NOMO-1 treated with DMSO at 0.1 percent for 48 hours (cell line): ENCODE measurements around the gene RAB1A.
A peak's percentile ranks its signal among the peaks of the same experiment; 100 is the strongest.
"Not testable (repeated sequence)": the region's sequence is repeated elsewhere in the genome, so short reads cannot be mapped to it uniquely, and the experiment has no call there.

Source experiments
- DNase-seq: peaks from one replicate; lab custom pipeline; 2025; ENCODE audit not compliant: unreplicated experiment; lab: John Stamatoyannopoulos, UW

RAB1A gene

DNA sequence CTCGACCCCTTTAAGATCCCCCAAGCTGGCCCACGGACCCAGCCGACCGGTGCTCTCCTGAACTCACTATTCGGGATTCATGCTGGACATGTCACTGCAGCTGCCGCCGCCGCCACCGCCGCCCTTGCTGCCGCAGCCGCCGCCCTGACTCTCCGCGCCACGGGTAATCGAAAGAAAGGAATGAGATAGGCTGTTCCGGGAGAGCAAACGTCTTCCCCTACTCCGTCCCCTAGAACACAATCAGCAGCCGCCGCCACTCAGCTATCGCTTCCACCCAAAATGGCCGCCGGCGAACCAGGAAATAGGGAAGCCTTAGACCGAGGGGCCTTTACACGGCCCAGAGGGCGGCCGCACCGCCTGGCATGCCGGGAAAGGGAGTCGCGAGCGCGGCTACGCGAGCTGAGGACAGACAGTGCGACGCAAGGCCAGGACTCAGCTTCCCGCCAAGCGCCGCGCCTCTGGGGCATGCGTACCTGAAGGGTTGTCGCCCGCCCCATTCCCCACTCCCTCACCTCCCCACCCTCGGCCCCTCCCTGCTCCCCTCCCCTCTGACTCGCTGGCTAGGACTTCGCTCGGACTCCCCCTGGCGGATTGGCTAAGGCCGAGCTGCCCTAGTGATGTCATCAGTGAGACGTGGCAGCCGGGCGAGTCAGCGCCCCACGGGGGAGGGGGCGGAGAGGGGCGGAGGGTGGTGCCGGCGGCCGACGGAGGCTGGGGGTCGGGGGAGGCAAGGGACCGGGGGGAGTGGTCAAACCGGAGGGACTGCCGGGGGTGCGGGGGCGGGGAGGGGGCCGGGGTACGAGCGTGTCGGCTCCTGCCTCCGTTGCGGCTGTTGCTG is at the start of gene RAB1A:
Gene RAB1A (minus strand): TSS at position 281 of the 838 bp plus-strand sequence. CDS start 191 bp downstream, at position 90.
- peak; percentile 99 for DNase-seq

GRCh38 chr2:65177751-65178442 is 48.0 kb upstream of the RAB1A start:
- DNase-seq, result no peak

GRCh38 chr2:65175894-65176530 is 46.1 kb upstream of the RAB1A start:
- no peak for DNase-seq

- not testable (repeated sequence) for DNase-seq
Measured at GRCh38 chr2:65174031-65174430, 44.1 kb upstream of the RAB1A start.

DNA sequence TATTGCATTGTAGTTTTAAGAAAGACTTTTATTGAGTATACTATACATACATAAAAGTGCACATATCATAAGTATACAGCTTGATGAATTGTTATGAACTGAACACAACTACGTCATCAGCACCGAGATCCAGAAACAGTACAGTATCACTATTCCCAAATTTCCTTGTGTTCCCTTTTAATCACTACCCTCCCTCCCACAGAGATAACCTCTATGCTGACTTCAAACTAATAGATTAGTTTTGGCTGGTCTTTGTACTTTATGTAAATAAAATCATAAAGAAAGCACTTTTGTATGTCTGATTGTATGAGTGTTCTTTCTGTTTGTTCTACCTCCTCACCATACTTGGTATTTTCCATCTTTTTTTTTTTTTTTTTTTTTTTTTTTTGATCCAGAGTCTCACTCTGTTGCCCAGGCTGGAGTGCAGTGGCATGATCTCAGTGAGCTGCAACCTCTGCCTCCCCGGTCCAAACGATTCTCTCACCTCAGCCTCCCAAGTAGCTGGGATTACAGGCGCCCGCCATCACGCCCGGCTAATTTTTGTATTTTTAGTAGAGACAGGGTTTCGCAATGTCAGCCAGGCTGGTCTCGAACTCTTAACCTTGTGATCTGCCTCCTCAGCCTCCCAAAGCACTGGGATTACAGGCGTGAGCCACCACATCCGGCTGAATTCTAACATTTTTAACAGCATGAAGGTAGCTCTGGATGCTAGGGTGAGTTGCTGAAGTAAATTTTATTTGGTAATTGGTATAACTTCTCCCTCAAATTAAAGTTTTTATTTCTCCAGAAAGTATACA is 43.3 kb upstream of the RAB1A start:
- no peak for DNase-seq

GRCh38 chr2:65170611-65171477 is 40.9 kb upstream of the RAB1A start:
- DNase-seq, result not testable (repeated sequence)

- DNase-seq, result no peak
Measured at GRCh38 chr2:65169760-65170136, 39.8 kb upstream of the RAB1A start.

DNA sequence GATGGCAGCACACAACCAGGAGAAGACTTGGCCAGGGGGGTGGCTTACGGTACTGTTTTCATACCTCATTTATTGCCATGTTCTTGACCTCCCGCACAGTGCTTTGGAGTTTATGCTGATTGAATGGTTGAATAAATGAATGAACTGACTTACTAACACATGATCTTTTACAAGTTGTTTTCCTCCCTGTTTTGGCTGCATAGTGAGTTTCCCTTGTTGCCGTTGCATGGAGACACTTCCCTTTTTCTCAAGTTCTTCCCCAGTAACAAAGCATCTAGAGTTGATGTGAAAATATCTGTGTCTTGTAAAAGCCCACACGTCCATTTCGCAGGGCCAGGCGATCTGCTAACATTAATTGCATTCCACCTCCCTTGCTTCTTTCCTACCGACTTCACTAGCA is 35.7 kb upstream of the RAB1A start:
- peak; percentile 89 for DNase-seq

DNA sequence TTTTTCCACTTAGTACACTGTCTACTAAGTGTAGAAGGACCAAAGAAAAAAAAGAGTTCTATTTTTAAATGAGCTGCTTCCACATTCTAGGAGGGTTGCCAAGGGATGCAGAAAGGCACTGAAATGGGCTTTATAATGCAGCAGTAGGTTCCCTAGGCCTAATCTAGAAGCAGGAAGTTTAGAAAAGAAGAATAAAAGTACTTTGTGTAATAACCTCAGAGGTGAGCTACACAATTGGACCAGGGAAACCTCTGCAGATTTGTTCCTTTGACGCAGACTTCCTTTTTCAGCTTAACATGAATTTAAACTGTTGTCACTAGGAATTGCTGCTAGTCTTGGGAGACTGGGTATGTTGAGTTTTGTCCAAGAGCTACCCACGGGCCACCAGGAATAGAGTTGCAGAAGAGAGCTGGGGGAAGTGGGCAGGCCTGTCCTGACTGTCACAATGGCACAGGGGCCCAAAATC is 34.6 kb upstream of the RAB1A start:
- peak; percentile 44 for DNase-seq

- no peak for DNase-seq
Measured at GRCh38 chr2:65161551-65162100, 31.7 kb upstream of the RAB1A start.

GRCh38 chr2:65159906-65160305 is 30.0 kb upstream of the RAB1A start:
- peak; percentile 33 for DNase-seq

- no peak for DNase-seq
Measured at GRCh38 chr2:65159261-65159660, 29.4 kb upstream of the RAB1A start.

DNA sequence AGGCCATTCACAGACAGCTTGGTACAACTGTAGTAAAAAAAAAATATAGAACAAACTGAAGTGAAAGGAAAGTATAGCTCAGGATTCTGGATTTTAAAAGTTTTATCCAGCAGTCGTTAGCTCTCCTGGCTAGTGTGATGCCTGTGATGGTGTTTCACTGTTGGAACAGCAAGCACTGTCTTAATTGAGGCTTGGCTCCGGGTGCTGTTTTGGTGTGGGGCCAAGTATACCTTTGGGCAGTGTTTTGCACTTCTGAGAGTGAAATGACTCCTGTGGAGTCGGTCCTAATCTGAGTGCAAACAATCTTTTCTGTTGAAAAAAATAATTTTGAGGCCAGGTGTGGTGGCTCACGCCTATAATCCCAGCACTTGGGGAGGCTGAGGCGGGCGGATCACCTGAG is 28.7 kb upstream of the RAB1A start:
- DNase-seq, result no peak

- DNase-seq, result not testable (repeated sequence)
Measured at GRCh38 chr2:65157856-65158255, 27.9 kb upstream of the RAB1A start.

- no peak for DNase-seq
Measured at GRCh38 chr2:65156041-65156440, 26.1 kb upstream of the RAB1A start.

DNA sequence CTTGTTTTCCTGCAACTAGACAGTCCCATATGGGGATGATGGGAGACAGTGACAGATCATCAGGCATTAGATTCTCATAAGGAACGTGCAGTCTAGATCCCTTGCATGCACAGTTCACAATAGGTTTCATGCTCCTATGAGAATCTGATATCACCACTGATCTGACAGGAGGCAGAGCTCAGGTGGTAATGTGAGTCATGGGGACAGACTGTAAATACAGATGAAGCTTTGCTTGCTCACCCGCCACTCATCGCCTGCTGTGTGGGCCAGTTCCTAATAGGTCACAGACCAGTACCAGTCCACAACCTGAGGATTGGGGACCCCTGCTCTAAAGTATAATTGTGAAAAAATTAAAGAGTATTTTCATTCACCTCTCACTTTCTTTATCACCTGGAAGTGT is 23.6 kb upstream of the RAB1A start:
- no peak for DNase-seq

DNA sequence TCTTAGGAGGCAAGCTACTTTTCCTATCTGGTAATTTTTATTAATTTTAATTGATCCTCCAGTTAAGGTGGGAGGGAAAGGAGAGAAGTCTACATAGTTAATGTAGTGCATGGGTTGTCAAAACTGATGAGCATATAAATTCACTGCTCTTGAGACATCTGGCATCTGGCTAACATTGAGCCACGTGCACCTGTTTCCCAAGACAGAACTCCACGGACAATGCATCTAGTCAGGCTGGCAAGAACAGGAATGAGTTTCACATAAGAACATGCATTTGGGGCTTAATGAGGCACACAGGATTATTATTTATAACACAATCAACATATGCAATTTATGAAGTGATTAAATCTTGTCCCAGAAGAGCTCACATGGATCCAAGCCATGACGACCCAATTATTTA is 16.2 kb upstream of the RAB1A start:
- no peak for DNase-seq

DNA sequence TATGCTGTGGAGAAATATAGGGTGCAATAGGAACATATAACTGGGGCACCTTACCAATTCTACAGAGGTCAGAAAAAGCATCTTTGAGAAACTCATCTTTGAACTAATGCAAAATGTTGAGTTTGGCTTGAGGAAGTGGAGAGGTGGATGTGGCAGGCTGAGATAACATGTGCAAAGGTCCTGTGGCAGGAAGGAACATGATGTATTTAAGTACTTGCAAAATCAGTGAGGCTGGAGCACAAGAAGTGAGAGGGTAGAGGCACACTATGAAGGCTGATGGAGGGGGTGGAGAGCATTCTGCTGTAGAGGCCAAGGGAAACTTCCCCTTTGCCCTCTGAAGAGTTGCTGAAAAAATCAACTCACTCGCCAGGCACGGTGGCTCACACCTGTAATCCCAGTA is 14.7 kb upstream of the RAB1A start:
- DNase-seq, result no peak

DNA sequence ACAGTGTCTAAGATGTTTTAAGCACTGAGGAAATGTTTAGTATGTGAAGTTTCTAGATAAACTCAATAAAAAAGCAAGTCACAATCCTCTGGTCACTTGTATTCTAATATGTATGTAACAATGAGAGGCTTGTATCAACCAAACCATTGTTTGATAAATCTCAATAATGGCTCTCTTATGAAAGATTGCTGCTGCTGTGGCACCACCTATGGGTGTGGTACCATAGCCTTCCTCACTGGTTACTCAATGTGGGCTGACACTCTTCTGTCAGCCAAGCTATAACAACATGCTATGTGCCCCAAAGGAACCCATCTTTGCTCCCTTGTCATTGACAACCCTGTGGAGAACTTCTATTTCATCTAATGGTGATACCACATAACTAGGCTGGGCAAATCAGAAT is 12.6 kb upstream of the RAB1A start:
- no peak for DNase-seq
